Measurements from ENCODE around the gene MRPL11.
"Not testable (repeated sequence)": the region's sequence is repeated elsewhere in the genome, so short reads cannot be mapped to it uniquely, and the experiment has no call there.

Gene MRPL11

GRCh38 chr11:66466225-66467033 is 27.8 kb upstream of the MRPL11 start, which contains the start of gene PELI3:
TSS of gene PELI3 (plus strand) at chr11:66466905. CDS start at chr11:66468129, 1,224 bp downstream.
- peak; percentile 96 to 98 for DNase-seq

- no peak for DNase-seq
Observed at GRCh38 chr11:66465373-66466224, 27.0 kb upstream of the MRPL11 start.

GRCh38 chr11:66464916-66465315 is 26.3 kb upstream of the MRPL11 start:
- DNase-seq = no peak

GRCh38 chr11:66464116-66464515 is 25.5 kb upstream of the MRPL11 start:
- DNase-seq = not testable (repeated sequence)

GRCh38 chr11:66462911-66463310 is 24.3 kb upstream of the MRPL11 start:
- no peak for DNase-seq

- DNase-seq = no peak
Observed at GRCh38 chr11:66462010-66462409, 23.4 kb upstream of the MRPL11 start.

GRCh38 chr11:66459138-66459778 is 20.6 kb upstream of the MRPL11 start:
- DNase-seq = no peak

GRCh38 chr11:66457826-66458225 is 19.2 kb upstream of the MRPL11 start:
- DNase-seq = no peak

GRCh38 chr11:66454828-66455227 is 16.2 kb upstream of the MRPL11 start:
- DNase-seq = no peak

- no peak for DNase-seq
Observed at GRCh38 chr11:66454247-66454646, 15.6 kb upstream of the MRPL11 start.

- DNase-seq = no peak
Observed at GRCh38 chr11:66451663-66452062, 13.0 kb upstream of the MRPL11 start.

- no peak for DNase-seq
Observed at GRCh38 chr11:66450560-66450959, 11.9 kb upstream of the MRPL11 start.

GRCh38 chr11:66448523-66448922 is 9.9 kb upstream of the MRPL11 start:
- DNase-seq = no peak

- DNase-seq = no peak
Observed at GRCh38 chr11:66447012-66447411, 8.4 kb upstream of the MRPL11 start.

- DNase-seq = no peak
Observed at GRCh38 chr11:66443602-66444001, 5.0 kb upstream of the MRPL11 start.

GRCh38 chr11:66440940-66441282 is 2.3 kb upstream of the MRPL11 start:
- DNase-seq = not testable (repeated sequence)

GRCh38 chr11:66440101-66440939 is 1.7 kb upstream of the MRPL11 start:
- DNase-seq = not testable (repeated sequence)

- no peak for DNase-seq
Observed at GRCh38 chr11:66437979-66438503, 607 bp downstream of the MRPL11 start.

- no peak for DNase-seq
Observed at GRCh38 chr11:66432597-66432996, 6.1 kb downstream of the MRPL11 start.

GRCh38 chr11:66431871-66432329 is 6.7 kb downstream of the MRPL11 start:
- not testable (repeated sequence) for DNase-seq

- not testable (repeated sequence) for DNase-seq
Observed at GRCh38 chr11:66431287-66431686, 7.4 kb downstream of the MRPL11 start.

- DNase-seq = peak; percentile 78 to 85
Observed at GRCh38 chr11:66429983-66430602, 8.6 kb downstream of the MRPL11 start.

All from stimulated activated CD4-positive, alpha-beta T cell treated with anti-CD3 and anti-CD28 coated beads, Interleukin-2, amount 100 ng/mL, for 48 hours (primary cell).